Fibroblast of lung (primary cell): ENCODE results near the gene ZNF76. TPM values are rescaled to one million over a fixed set of nuclear protein-coding genes. Genes with fewer than 3 reads are reported as not detected.
A peak's percentile ranks its signal among the peaks of the same experiment; 100 is the strongest.

Source experiments
- DNase-seq, 2 donors: peaks; one replicate each; pipeline versions ENCODE4 v3.0.0 to v3.0.0-alpha.2; 2010; ENCODE audit warnings: low read depth in 2 of 2
- H2AFZ ChIP-seq: 2 replicates; pipeline ENCODE4 v1.5.1; 2012; ENCODE audit warnings: low read length, control low read depth, inconsistent platforms
- H3K27ac ChIP-seq: 2 replicates; pipeline ENCODE4 v1.5.1; 2011; ENCODE audit warnings: low read length, control low read depth; ENCODE audit not compliant: insufficient read depth
- H3K27me3 ChIP-seq: 2 replicates; pipeline ENCODE4 v1.5.1; 2011; ENCODE audit warnings: mild to moderate bottlenecking, low read length; ENCODE audit not compliant: control insufficient read depth, insufficient read depth
- H3K36me3 ChIP-seq: 2 replicates; pipeline ENCODE4 v1.5.1; 2011; ENCODE audit warnings: low read length; ENCODE audit not compliant: control insufficient read depth, insufficient read depth
- H3K4me1 ChIP-seq: 2 replicates; pipeline ENCODE4 v1.5.1; 2011; ENCODE audit warnings: low read length; ENCODE audit not compliant: control insufficient read depth, insufficient read depth; ENCODE audit errors: extremely low read depth
- H3K4me2 ChIP-seq: 2 replicates; pipeline ENCODE4 v1.5.1; 2011; ENCODE audit warnings: low read length, control low read depth; ENCODE audit not compliant: insufficient read depth; ENCODE audit errors: extremely low read depth
- H3K4me3 ChIP-seq, 4 experiments: fragments of 200-600 bp in 1 of 4; sonication (generic) in 1 of 4; replicated peaks in 1 of 4; 2 replicates each; pipeline ENCODE4 v1.5.1; 2011 to 2016; ENCODE audit warnings: low read length in 4 of 4, low read depth in 3 of 4, mild to moderate bottlenecking in 3 of 4, control low read depth in 2 of 4, inconsistent platforms in 1 of 4, mixed read lengths in 1 of 4; ENCODE audit not compliant: insufficient read depth in 1 of 4; ENCODE audit errors: control extremely low read depth in 1 of 4
- H3K79me2 ChIP-seq: 2 replicates; pipeline ENCODE4 v1.5.1; 2012; ENCODE audit warnings: mild to moderate bottlenecking, low read length, inconsistent platforms; ENCODE audit not compliant: control insufficient read depth, insufficient read depth
- H3K9ac ChIP-seq: 2 replicates; pipeline ENCODE4 v1.5.1; 2011; ENCODE audit warnings: mild to moderate bottlenecking, low read length, control low read depth; ENCODE audit not compliant: insufficient read depth
- H3K9me3 ChIP-seq: 2 replicates; pipeline ENCODE4 v1.5.1; 2012; ENCODE audit warnings: low read depth, low read length; ENCODE audit not compliant: control insufficient read depth, insufficient read depth
- H4K20me1 ChIP-seq: 2 replicates; pipeline ENCODE4 v1.5.1; 2011; ENCODE audit warnings: low read length; ENCODE audit not compliant: control insufficient read depth, insufficient read depth; ENCODE audit errors: extremely low read depth
- CTCF ChIP-seq, 2 donors: IDR thresholded peaks in 1 of 2; conservative IDR thresholded peaks in 1 of 2; 1 replicate in 1 of 2; 2 replicates in 1 of 2; pipeline ENCODE4 v1.5.1; 2011 to 2012; ENCODE audit warnings: low read length in 2 of 2, control low read depth in 1 of 2, inconsistent platforms in 1 of 2, low read depth in 1 of 2, mild to moderate bottlenecking in 1 of 2
- EZH2 ChIP-seq: IDR thresholded peaks from 2 replicates; pipeline ENCODE4 v1.5.1; 2012; ENCODE audit warnings: low read length, control low read depth, mild to moderate bottlenecking; ENCODE audit errors: missing control alignments
- polyA plus RNA-seq, 2 donors: library from polyadenylated mRNA; depleted of rRNA in 1 of 2; stranded (reverse) in 1 of 2; unstranded in 1 of 2; fragments of >200 nt; gene quantifications; 2 replicates each; pipeline ENCODE4 v1.2.1, GENCODE V29; 2011 to 2012; ENCODE audit warnings: missing spikeins in 1 of 2
- total RNA-seq: library from RNA; depleted of rRNA; stranded (reverse); fragments of >200 nt; gene quantifications from 2 replicates; pipeline ENCODE4 v1.2.1, GENCODE V29; 2014

ZNF76 gene
- total and polyA plus RNA-seq, 2 donors (not counting 1 experiment from before 2014, with no cell fraction given): 9.6 to 19.5 TPM

GRCh38 chr6:35321091-35321490, 61.6 kb downstream of the ZNF76 start:
- Histone ChIP-seq H3K4me1 (peaks cover 2% of the 10 kb centered on the region), H3K27ac (no peak overlapping the region), H3K36me3 (no peaks in the 10 kb centered on the region), H3K9ac (no peak overlapping the region), H3K9me3 (no peaks in the 10 kb centered on the region), H3K27me3 (peaks cover 6% of the 10 kb centered on the region), H3K79me2 (no peaks in the 10 kb centered on the region), H2AFZ (no peak overlapping the region), H3K4me2 (no peak overlapping the region), H4K20me1 (no peaks in the 10 kb centered on the region), H3K4me3 (no peak overlapping the region)
- no peak for TF ChIP-seq EZH2
- TF ChIP-seq CTCF (conservative IDR thresholded peaks at IDR 0.05 in 1 of 2, IDR thresholded peaks at IDR 0.05 in 1 of 2; ENCODE audit: low read depth in 1 of 2, low read length in 2 of 2): no peak
- DNase-seq: no peak

GRCh38 chr6:35327349-35328027, 68.0 kb downstream of the ZNF76 start:
- Histone ChIP-seq H2AFZ (no peak overlapping the region), H3K4me3 (no peak overlapping the region), H3K4me2 (no peak overlapping the region)

More at GRCh38 chr6:35327349-35328027, 68.0 kb downstream of the ZNF76 start:
- Histone ChIP-seq H3K4me1 (no peaks in the 10 kb centered on the region), H3K27ac (no peak overlapping the region), H3K27me3 (no peaks in the 10 kb centered on the region), H4K20me1 (no peaks in the 10 kb centered on the region), H3K9me3 (no peaks in the 10 kb centered on the region), H3K9ac (no peak overlapping the region), H3K36me3 (no peaks in the 10 kb centered on the region), H3K79me2 (no peaks in the 10 kb centered on the region)
- DNase-seq: peak; percentile 47 to 62
- TF ChIP-seq CTCF (conservative IDR thresholded peaks at IDR 0.05 in 1 of 2, IDR thresholded peaks at IDR 0.05 in 1 of 2; ENCODE audit: low read depth in 1 of 2, low read length in 2 of 2): peak; percentile 83 to 84
- TF ChIP-seq EZH2: no peak
